Measurements from ENCODE around the gene SLC35F3. TPM values are rescaled to one million over a fixed set of nuclear protein-coding genes. Genes with fewer than 3 reads are reported as not detected.

SLC35F3 gene
- polyA plus RNA-seq, 1 donor from 2014 or later: 13.9 TPM

DNA sequence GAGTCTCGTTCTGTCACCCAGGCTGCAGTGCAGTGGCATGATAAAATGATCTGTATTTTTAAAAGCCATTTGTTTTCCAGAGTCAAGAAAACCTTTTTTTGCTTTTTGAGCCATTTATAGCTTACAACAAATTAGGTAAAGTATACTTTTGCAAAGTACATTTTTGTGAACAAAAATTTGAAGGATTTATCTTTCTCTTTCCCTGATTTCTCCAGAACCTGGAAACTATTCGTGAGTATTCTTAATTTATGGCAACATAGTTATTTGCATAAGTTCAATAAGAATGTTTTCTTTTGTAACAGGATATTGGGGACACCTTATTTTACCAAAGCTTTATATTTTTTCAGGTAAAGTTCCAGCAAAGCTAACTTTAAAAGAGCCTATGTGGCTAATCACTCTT lies 37.4 kb upstream of the SLC35F3 start:
- H3K4me3 ChIP-seq (ENCODE audit: low read length): no peak overlapping the region
- H3K9me2 ChIP-seq (ENCODE audit: insufficient read depth, low read length): no peaks in the 10 kb centered on the region
- H3K27me3 ChIP-seq (ENCODE audit: insufficient read depth, low read depth, low read length): no peaks in the 10 kb centered on the region
- H3K27ac ChIP-seq (ENCODE audit: low read length): no peak overlapping the region
- H3K9ac ChIP-seq (ENCODE audit: low read length): no peak overlapping the region
- no peak for TF ChIP-seq TAF1 (IDR thresholded peaks at IDR 0.05; ENCODE audit: low read depth)
- TF ChIP-seq MXI1 (conservative IDR thresholded peaks at IDR 0.05; ENCODE audit: poor library complexity, severe bottlenecking): no peak
- TF ChIP-seq SMC3 (conservative IDR thresholded peaks at IDR 0.05; ENCODE audit: poor library complexity): no peak
- TF ChIP-seq, protein P1, sequence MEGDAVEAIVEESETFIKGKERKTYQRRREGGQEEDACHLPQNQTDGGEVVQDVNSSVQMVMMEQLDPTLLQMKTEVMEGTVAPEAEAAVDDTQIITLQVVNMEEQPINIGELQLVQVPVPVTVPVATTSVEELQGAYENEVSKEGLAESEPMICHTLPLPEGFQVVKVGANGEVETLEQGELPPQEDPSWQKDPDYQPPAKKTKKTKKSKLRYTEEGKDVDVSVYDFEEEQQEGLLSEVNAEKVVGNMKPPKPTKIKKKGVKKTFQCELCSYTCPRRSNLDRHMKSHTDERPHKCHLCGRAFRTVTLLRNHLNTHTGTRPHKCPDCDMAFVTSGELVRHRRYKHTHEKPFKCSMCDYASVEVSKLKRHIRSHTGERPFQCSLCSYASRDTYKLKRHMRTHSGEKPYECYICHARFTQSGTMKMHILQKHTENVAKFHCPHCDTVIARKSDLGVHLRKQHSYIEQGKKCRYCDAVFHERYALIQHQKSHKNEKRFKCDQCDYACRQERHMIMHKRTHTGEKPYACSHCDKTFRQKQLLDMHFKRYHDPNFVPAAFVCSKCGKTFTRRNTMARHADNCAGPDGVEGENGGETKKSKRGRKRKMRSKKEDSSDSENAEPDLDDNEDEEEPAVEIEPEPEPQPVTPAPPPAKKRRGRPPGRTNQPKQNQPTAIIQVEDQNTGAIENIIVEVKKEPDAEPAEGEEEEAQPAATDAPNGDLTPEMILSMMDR (IDR thresholded peaks at IDR 0.05; ENCODE audit: poor library complexity, severe bottlenecking): no peak
- no peak for TF ChIP-seq POLR2AphosphoS5 (IDR thresholded peaks at IDR 0.05)
- TF ChIP-seq RAD21 (conservative IDR thresholded peaks at IDR 0.05): no peak
- no peak for TF ChIP-seq EZH2 (IDR thresholded peaks at IDR 0.05; ENCODE audit: borderline replicate concordance, insufficient read depth, low read length, poor library complexity, severe bottlenecking)
- TF ChIP-seq, protein P2, sequence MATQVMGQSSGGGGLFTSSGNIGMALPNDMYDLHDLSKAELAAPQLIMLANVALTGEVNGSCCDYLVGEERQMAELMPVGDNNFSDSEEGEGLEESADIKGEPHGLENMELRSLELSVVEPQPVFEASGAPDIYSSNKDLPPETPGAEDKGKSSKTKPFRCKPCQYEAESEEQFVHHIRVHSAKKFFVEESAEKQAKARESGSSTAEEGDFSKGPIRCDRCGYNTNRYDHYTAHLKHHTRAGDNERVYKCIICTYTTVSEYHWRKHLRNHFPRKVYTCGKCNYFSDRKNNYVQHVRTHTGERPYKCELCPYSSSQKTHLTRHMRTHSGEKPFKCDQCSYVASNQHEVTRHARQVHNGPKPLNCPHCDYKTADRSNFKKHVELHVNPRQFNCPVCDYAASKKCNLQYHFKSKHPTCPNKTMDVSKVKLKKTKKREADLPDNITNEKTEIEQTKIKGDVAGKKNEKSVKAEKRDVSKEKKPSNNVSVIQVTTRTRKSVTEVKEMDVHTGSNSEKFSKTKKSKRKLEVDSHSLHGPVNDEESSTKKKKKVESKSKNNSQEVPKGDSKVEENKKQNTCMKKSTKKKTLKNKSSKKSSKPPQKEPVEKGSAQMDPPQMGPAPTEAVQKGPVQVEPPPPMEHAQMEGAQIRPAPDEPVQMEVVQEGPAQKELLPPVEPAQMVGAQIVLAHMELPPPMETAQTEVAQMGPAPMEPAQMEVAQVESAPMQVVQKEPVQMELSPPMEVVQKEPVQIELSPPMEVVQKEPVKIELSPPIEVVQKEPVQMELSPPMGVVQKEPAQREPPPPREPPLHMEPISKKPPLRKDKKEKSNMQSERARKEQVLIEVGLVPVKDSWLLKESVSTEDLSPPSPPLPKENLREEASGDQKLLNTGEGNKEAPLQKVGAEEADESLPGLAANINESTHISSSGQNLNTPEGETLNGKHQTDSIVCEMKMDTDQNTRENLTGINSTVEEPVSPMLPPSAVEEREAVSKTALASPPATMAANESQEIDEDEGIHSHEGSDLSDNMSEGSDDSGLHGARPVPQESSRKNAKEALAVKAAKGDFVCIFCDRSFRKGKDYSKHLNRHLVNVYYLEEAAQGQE (IDR thresholded peaks at IDR 0.05; ENCODE audit: borderline replicate concordance): no peak
- TF ChIP-seq EP300 (conservative IDR thresholded peaks at IDR 0.05; ENCODE audit: poor library complexity, severe bottlenecking): no peak
- H3F3A ChIP-seq (ENCODE audit: insufficient read depth, low read length, poor library complexity, severe bottlenecking): no peaks in the 10 kb centered on the region
- H4K20me1 ChIP-seq (ENCODE audit: insufficient read depth): no peaks in the 10 kb centered on the region
- no peaks in the 10 kb centered on the region for H3K79me2 ChIP-seq (replicated peaks; ENCODE audit: insufficient read depth, low read length)
- H3K9me3 ChIP-seq (ENCODE audit: low read length): no peaks in the 10 kb centered on the region
- H3K4me2 ChIP-seq (ENCODE audit: low read length): no peak overlapping the region
- no peak overlapping the region for H2AFZ ChIP-seq (ENCODE audit: low read depth, low read length)
- H3K36me3 ChIP-seq (ENCODE audit: insufficient read depth, low read length): no peaks in the 10 kb centered on the region

GRCh38 chr1:233868461-233868860 lies 36.0 kb upstream of the SLC35F3 start:
- Histone ChIP-seq H3K9ac (ENCODE audit: low read length) (no peak overlapping the region), H2AFZ (ENCODE audit: low read depth, low read length) (no peak overlapping the region), H4K20me1 (ENCODE audit: insufficient read depth) (no peaks in the 10 kb centered on the region), H3K36me3 (ENCODE audit: insufficient read depth, low read length) (no peaks in the 10 kb centered on the region), H3K79me2 (replicated peaks; ENCODE audit: insufficient read depth, low read length) (no peaks in the 10 kb centered on the region), H3K4me2 (ENCODE audit: low read length) (no peak overlapping the region), H3F3A (ENCODE audit: insufficient read depth, low read length, poor library complexity, severe bottlenecking) (no peaks in the 10 kb centered on the region), H3K4me3 (ENCODE audit: low read length) (no peak overlapping the region), H3K27ac (ENCODE audit: low read length) (no peak overlapping the region), H3K27me3 (ENCODE audit: insufficient read depth, low read depth, low read length) (no peaks in the 10 kb centered on the region), H3K9me2 (ENCODE audit: insufficient read depth, low read length) (no peaks in the 10 kb centered on the region), H3K9me3 (ENCODE audit: low read length) (no peaks in the 10 kb centered on the region)
- no peak for TF ChIP-seq POLR2AphosphoS5 (IDR thresholded peaks at IDR 0.05)
- TF ChIP-seq SMC3 (conservative IDR thresholded peaks at IDR 0.05; ENCODE audit: poor library complexity): no peak
- TF ChIP-seq, protein P1 (IDR thresholded peaks at IDR 0.05; ENCODE audit: poor library complexity, severe bottlenecking): no peak
